Measurements from ENCODE around the gene LRRC37A3. TPM values are rescaled to one million over a fixed set of nuclear protein-coding genes. Genes with fewer than 3 reads are reported as not detected.
"Not testable (repeated sequence)": the region's sequence is repeated elsewhere in the genome, so short reads cannot be mapped to it uniquely, and the experiment has no call there.

Gene LRRC37A3
- total and polyA plus RNA-seq, 2 of the 13 experiments (the other 11 are each of a cell fraction or from before 2014, with no cell fraction given) = 0.62 to 1.1 TPM

GRCh38 chr17:64919289-64920025 lies at the start of gene LRRC37A3 (continued):
- TF ChIP-seq PRDM15 (CRISPR knock-in tag; IDR thresholded peaks at IDR 0.05) (peak; percentile 30; the same call in 1 of the 2 replicates), LCORL (CRISPR knock-in tag; IDR thresholded peaks at IDR 0.05) (peak; percentile 68; the same call in 1 of the 2 replicates), ZNF281 (CRISPR knock-in tag; IDR thresholded peaks at IDR 0.05; ENCODE audit: borderline replicate concordance) (peak; percentile 49; the same call in 1 of the 2 replicates), ATF7-NPFF (CRISPR knock-in tag; IDR thresholded peaks at IDR 0.05; ENCODE audit: low read depth) (peak; percentile 96), GATAD1 (CRISPR knock-in tag; IDR thresholded peaks at IDR 0.05) (peak; percentile 87), NFYC (CRISPR knock-in tag; IDR thresholded peaks at IDR 0.05) (0 out of 2 replicates have a peak, but pooled peaks have one; percentile 29), ERF (CRISPR knock-in tag; IDR thresholded peaks at IDR 0.05) (peak; percentile 70; the same call in 1 of the 2 replicates), ZNF816 (CRISPR knock-in tag; IDR thresholded peaks at IDR 0.05; ENCODE audit: borderline replicate concordance) (0 out of 2 replicates have a peak, but pooled peaks have one; percentile 33), NFKB2 (CRISPR knock-in tag; IDR thresholded peaks at IDR 0.05; ENCODE audit: borderline replicate concordance) (peak; percentile 73; the same call in 1 of the 2 replicates), MYC (CRISPR knock-in tag; IDR thresholded peaks at IDR 0.05; ENCODE audit: borderline replicate concordance) (peak; percentile 79; the same call in 1 of the 2 replicates), ZBED4 (CRISPR knock-in tag; IDR thresholded peaks at IDR 0.05; ENCODE audit: borderline replicate concordance) (peak; percentile 59; the same call in 1 of the 2 replicates), ZHX1 (CRISPR knock-in tag; IDR thresholded peaks at IDR 0.05; ENCODE audit: low read depth) (peak; percentile 85)
- TF ChIP-seq LCORL (IDR thresholded peaks at IDR 0.05) = not testable (repeated sequence)

Data from HepG2 (cell line).